GM23338 (cell line): ENCODE data around the gene RAD50. TPM values are rescaled to one million over a fixed set of nuclear protein-coding genes. Genes with fewer than 3 reads are reported as not detected.

Experiments
- ATAC-seq: fragments of 200-7000 bp; cut with Tn5 transposase; 3 replicates; pipeline ENCODE4 v1.9.1; 2020
- DNase-seq: peaks from one replicate; pipeline ENCODE4 v3.0.0-alpha.2; 2015; ENCODE audit warnings: low spot score
- H2AFZ ChIP-seq: fragments of 200-600 bp; sonication (generic); 2 replicates; pipeline ENCODE4 v1.8.0; 2016; ENCODE audit warnings: antibody characterized with exemption, mild to moderate bottlenecking, moderate library complexity
- H3F3A ChIP-seq: fragments of 200-600 bp; sonication (generic); replicated peaks from 2 replicates; pipeline ENCODE4 v1.8.0; 2017; ENCODE audit warnings: antibody characterized with exemption, mixed run types, low read depth
- H3K27ac ChIP-seq: fragments of 200-600 bp; sonication (generic); 2 replicates; pipeline ENCODE4 v1.6.1; 2016; ENCODE audit warnings: low read depth
- H3K27me3 ChIP-seq: fragments of 200-600 bp; sonication (generic); 2 replicates; pipeline ENCODE4 v1.8.0; 2016; ENCODE audit warnings: mild to moderate bottlenecking, mixed run types, moderate library complexity; ENCODE audit not compliant: insufficient read depth
- H3K36me3 ChIP-seq: fragments of 200-600 bp; sonication (generic); 2 replicates; pipeline ENCODE4 v1.8.0; 2016; ENCODE audit warnings: mild to moderate bottlenecking; ENCODE audit not compliant: insufficient read depth
- H3K4me1 ChIP-seq: fragments of 200-600 bp; sonication (generic); 2 replicates; pipeline ENCODE4 v1.8.0; 2016; ENCODE audit warnings: mild to moderate bottlenecking, moderate library complexity; ENCODE audit not compliant: insufficient read depth
- H3K4me2 ChIP-seq: fragments of 200-600 bp; sonication (generic); 2 replicates; pipeline ENCODE4 v1.7.1; 2017; ENCODE audit warnings: mixed run types
- H3K4me3 ChIP-seq: fragments of 200-600 bp; sonication (generic); 2 replicates; pipeline ENCODE4 v1.6.1; 2016; ENCODE audit warnings: mixed run types
- H3K79me2 ChIP-seq: fragments of 200-600 bp; sonication (generic); replicated peaks from 2 replicates; pipeline ENCODE4 v1.8.0; 2017; ENCODE audit warnings: mild to moderate bottlenecking; ENCODE audit not compliant: insufficient read depth
- H3K9me2 ChIP-seq: fragments of 200-600 bp; sonication (generic); 2 replicates; pipeline ENCODE4 v1.8.0; 2017; ENCODE audit not compliant: insufficient read depth
- H4K20me1 ChIP-seq: fragments of 200-600 bp; sonication (generic); replicated peaks from 2 replicates; pipeline ENCODE4 v1.8.0; 2017; ENCODE audit warnings: mild to moderate bottlenecking; ENCODE audit not compliant: insufficient read depth
- H3K27ac Mint-ChIP-seq: 2 replicates; pipeline ENCODE4 v1.8.0; 2020; ENCODE audit warnings: inconsistent platforms, mild to moderate bottlenecking, moderate library complexity, mixed read lengths
- H3K27me3 Mint-ChIP-seq: 3 replicates; pipeline ENCODE4 v1.8.0; 2022; ENCODE audit warnings: low read depth, mild to moderate bottlenecking, moderate library complexity, mixed read lengths, inconsistent platforms; ENCODE audit not compliant: insufficient read depth, poor library complexity
- H3K36me3 Mint-ChIP-seq: 3 replicates; pipeline ENCODE4 v1.8.0; 2021; ENCODE audit warnings: low read depth, mild to moderate bottlenecking, inconsistent platforms, moderate library complexity, mixed read lengths
- H3K4me1 Mint-ChIP-seq: 3 replicates; pipeline ENCODE4 v1.8.0; 2020; ENCODE audit warnings: mild to moderate bottlenecking, inconsistent platforms, mixed read lengths
- H3K4me3 Mint-ChIP-seq: 3 replicates; pipeline ENCODE4 v1.8.0; 2021; ENCODE audit warnings: moderate library complexity, mild to moderate bottlenecking, inconsistent platforms, mixed read lengths
- H3K9me3 Mint-ChIP-seq: 3 replicates; pipeline ENCODE4 v1.8.0; 2020; ENCODE audit warnings: moderate library complexity, mild to moderate bottlenecking, inconsistent platforms, mixed read lengths
- CREB1 ChIP-seq: fragments of 250-450 bp; sonication (Bioruptor Pico); IDR thresholded peaks from 2 replicates; pipeline ENCODE4 v1.5.0; 2020; ENCODE audit warnings: low read depth, mild to moderate bottlenecking, moderate library complexity
- EZH2 ChIP-seq: fragments of 200-600 bp; sonication (generic); IDR thresholded peaks from one replicate; pipeline ENCODE4 v1.8.0; 2017; ENCODE audit warnings: antibody characterized with exemption, mild to moderate bottlenecking, low read depth; ENCODE audit not compliant: unreplicated experiment
- JUNB ChIP-seq: IDR thresholded peaks from one replicate; pipeline ENCODE4 v1.6.1; 2016; ENCODE audit warnings: antibody characterized with exemption; ENCODE audit not compliant: unreplicated experiment
- NANOG ChIP-seq: IDR thresholded peaks from 2 replicates; pipeline ENCODE4 v1.6.1; 2016; ENCODE audit warnings: antibody characterized with exemption, borderline replicate concordance
- POLR2AphosphoS5 ChIP-seq: IDR thresholded peaks from 2 replicates; pipeline ENCODE4 v1.6.1; 2016; ENCODE audit warnings: antibody characterized with exemption, low read depth
- REST ChIP-seq: IDR thresholded peaks from one replicate; pipeline ENCODE4 v1.6.1; 2018; ENCODE audit warnings: antibody characterized with exemption; ENCODE audit not compliant: unreplicated experiment
- STAT1 ChIP-seq: IDR thresholded peaks from one replicate; pipeline ENCODE4 v1.6.1; 2016; ENCODE audit warnings: antibody characterized with exemption; ENCODE audit not compliant: unreplicated experiment
- ZNF331 ChIP-seq: fragments of 250-450 bp; sonication (Bioruptor Pico); IDR thresholded peaks from 2 replicates; pipeline ENCODE4 v1.5.0; 2020; ENCODE audit warnings: low read depth, mild to moderate bottlenecking, moderate library complexity
- polyA plus RNA-seq: library from polyadenylated mRNA; unstranded; fragments of >200 nt; fragmentation: Nextera tagmentation; extraction: Ambion mirVana; gene quantifications from 2 replicates; pipeline ENCODE4 v1.2.1, GENCODE V29; 2016
- total RNA-seq: library from RNA; depleted of rRNA; stranded (reverse); fragments of >200 nt; shearing (Covaris generic); gene quantifications from 2 replicates; pipeline ENCODE4 v1.2.3, GENCODE V29; 2014
- TF ChIP-seq, protein P1 (sequence below): IDR thresholded peaks from 2 replicates; pipeline ENCODE4 v1.6.1; 2016; ENCODE audit warnings: antibody characterized with exemption
- TF ChIP-seq, protein P2 (sequence below), 2 experiments: fragments of 200-600 bp in 1 of 2; sonication (generic) in 1 of 2; conservative IDR thresholded peaks; 2 replicates each; pipeline versions ENCODE4 v1.5.1 to v1.6.1; 2016 to 2017; ENCODE audit warnings: antibody characterized with exemption in 2 of 2, low read depth in 2 of 2, mild to moderate bottlenecking in 2 of 2, moderate library complexity in 1 of 2

RAD50 gene
- total and polyA plus RNA-seq, 2 experiments from 2014 or later = 27.0 to 52.2 TPM

- no peaks in the 10 kb centered on the region for H3K27me3 Mint-ChIP-seq
- Histone ChIP-seq H4K20me1 (no peaks in the 10 kb centered on the region), H3K4me1 (no peaks in the 10 kb centered on the region), H3K4me3 (no peak overlapping the region), H3F3A (no peaks in the 10 kb centered on the region), H2AFZ (no peak overlapping the region), H3K79me2 (no peaks in the 10 kb centered on the region), H3K4me2 (no peak overlapping the region), H3K27ac (no peak overlapping the region), H3K9me2 (no peaks in the 10 kb centered on the region), H3K27me3 (no peaks in the 10 kb centered on the region), H3K36me3 (no peaks in the 10 kb centered on the region)
- H3K27ac Mint-ChIP-seq = 0 out of 2 replicates have a peak overlapping the region, but pooled peaks have one; percentile 37
- H3K4me3 Mint-ChIP-seq = no peak overlapping the region
- no peak for TF ChIP-seq NANOG
- no peak for TF ChIP-seq REST
- no peaks in the 10 kb centered on the region for H3K36me3 Mint-ChIP-seq
- ATAC-seq (no peak), DNase-seq (no peak)
- H3K9me3 Mint-ChIP-seq = no peaks in the 10 kb centered on the region
- H3K4me1 Mint-ChIP-seq = peaks cover 6% of the 10 kb centered on the region
Observed at GRCh38 chr5:132680780-132681475, 124.2 kb downstream of the RAD50 start.

DNA sequence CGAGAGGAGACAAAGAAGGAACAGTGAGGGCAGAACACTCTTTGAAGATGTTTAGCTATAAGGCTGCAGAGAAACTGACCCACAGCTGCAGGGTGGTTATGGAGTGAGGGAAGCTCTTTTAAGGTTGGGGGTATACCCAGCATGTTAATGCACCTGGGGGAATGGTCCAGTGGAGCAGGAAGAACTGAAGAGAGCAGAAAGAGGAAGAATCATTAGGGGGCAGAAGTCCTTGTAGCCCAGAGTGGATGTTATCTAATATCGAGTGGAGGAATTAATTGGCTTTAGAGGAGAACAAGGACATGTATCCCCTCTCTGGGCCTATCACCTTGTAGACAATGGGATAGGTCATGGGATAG, 124.7 kb downstream of the RAD50 start:
- H3K27ac ChIP-seq = no peak overlapping the region
- H3K36me3 Mint-ChIP-seq = no peaks in the 10 kb centered on the region
- H3K4me1 Mint-ChIP-seq = peaks cover 6% of the 10 kb centered on the region
- no peaks in the 10 kb centered on the region for H3K9me3 Mint-ChIP-seq
- no peaks in the 10 kb centered on the region for H3K79me2 ChIP-seq
- no peaks in the 10 kb centered on the region for H3K27me3 Mint-ChIP-seq
- no peak overlapping the region for H2AFZ ChIP-seq
- H3K4me1 ChIP-seq = no peaks in the 10 kb centered on the region
- no peak overlapping the region for H3K4me2 ChIP-seq
- H3K27ac Mint-ChIP-seq = no peak overlapping the region
- H3K4me3 Mint-ChIP-seq = no peak overlapping the region
- H3K36me3 ChIP-seq = no peaks in the 10 kb centered on the region
- no peaks in the 10 kb centered on the region for H3F3A ChIP-seq
- no peak for DNase-seq
- H4K20me1 ChIP-seq = no peaks in the 10 kb centered on the region
- H3K27me3 ChIP-seq = no peaks in the 10 kb centered on the region
- no peak for ATAC-seq
- H3K9me2 ChIP-seq = no peaks in the 10 kb centered on the region
- H3K4me3 ChIP-seq = no peak overlapping the region
- TF ChIP-seq REST (no peak), EZH2 (no peak), NANOG (no peak), ZNF331 (CRISPR knock-in tag) (no peak), STAT1 (no peak), CREB1 (CRISPR knock-in tag) (no peak), JUNB (no peak), POLR2AphosphoS5 (no peak)
- TF ChIP-seq, protein P1, sequence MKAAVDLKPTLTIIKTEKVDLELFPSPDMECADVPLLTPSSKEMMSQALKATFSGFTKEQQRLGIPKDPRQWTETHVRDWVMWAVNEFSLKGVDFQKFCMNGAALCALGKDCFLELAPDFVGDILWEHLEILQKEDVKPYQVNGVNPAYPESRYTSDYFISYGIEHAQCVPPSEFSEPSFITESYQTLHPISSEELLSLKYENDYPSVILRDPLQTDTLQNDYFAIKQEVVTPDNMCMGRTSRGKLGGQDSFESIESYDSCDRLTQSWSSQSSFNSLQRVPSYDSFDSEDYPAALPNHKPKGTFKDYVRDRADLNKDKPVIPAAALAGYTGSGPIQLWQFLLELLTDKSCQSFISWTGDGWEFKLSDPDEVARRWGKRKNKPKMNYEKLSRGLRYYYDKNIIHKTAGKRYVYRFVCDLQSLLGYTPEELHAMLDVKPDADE = no peak
- TF ChIP-seq, protein P2, sequence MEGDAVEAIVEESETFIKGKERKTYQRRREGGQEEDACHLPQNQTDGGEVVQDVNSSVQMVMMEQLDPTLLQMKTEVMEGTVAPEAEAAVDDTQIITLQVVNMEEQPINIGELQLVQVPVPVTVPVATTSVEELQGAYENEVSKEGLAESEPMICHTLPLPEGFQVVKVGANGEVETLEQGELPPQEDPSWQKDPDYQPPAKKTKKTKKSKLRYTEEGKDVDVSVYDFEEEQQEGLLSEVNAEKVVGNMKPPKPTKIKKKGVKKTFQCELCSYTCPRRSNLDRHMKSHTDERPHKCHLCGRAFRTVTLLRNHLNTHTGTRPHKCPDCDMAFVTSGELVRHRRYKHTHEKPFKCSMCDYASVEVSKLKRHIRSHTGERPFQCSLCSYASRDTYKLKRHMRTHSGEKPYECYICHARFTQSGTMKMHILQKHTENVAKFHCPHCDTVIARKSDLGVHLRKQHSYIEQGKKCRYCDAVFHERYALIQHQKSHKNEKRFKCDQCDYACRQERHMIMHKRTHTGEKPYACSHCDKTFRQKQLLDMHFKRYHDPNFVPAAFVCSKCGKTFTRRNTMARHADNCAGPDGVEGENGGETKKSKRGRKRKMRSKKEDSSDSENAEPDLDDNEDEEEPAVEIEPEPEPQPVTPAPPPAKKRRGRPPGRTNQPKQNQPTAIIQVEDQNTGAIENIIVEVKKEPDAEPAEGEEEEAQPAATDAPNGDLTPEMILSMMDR (conservative IDR thresholded peaks at IDR 0.05; ENCODE audit: low read depth in 2 of 2) = no peak
